Tibial nerve (tissue), 4 donors: ENCODE data around the gene SALL4. TPM values are rescaled to one million over a fixed set of nuclear protein-coding genes. Genes with fewer than 3 reads are reported as not detected.
"Not testable (repeated sequence)": the region's sequence is repeated elsewhere in the genome, so short reads cannot be mapped to it uniquely, and the experiment has no call there.

Source experiments
- DNase-seq, 2 donors: peaks; one replicate each; pipeline ENCODE4 v3.0.0-alpha.2; 2019; ENCODE audit warnings: low spot score in 2 of 2
- H3K27ac ChIP-seq, 4 donors: fragments of 200-600 bp; sonication (generic) in 3 of 4; one replicate each; pipeline ENCODE4 v1.5.1; 2017 to 2019; ENCODE audit warnings: mild to moderate bottlenecking in 1 of 4
- H3K27me3 ChIP-seq, 2 donors: fragments of 200-600 bp; sonication (generic) in 1 of 2; one replicate each; pipeline versions ENCODE4 v1.5.1 to v1.6.0; 2017 to 2019
- H3K36me3 ChIP-seq, 3 donors: fragments of 200-600 bp; sonication (generic); one replicate each; pipeline ENCODE4 v1.5.1; 2018 to 2019
- H3K4me1 ChIP-seq, 4 donors: fragments of 200-600 bp; sonication (generic) in 3 of 4; one replicate each; pipeline ENCODE4 v1.5.1; 2017 to 2019
- H3K4me3 ChIP-seq, 4 donors: fragments of 200-600 bp; sonication (generic) in 3 of 4; one replicate each; pipeline ENCODE4 v1.5.1; 2017 to 2019; ENCODE audit warnings: mild to moderate bottlenecking in 1 of 4, moderate library complexity in 1 of 4
- H3K9me3 ChIP-seq, 4 donors: fragments of 200-600 bp; sonication (generic) in 3 of 4; one replicate each; pipeline ENCODE4 v1.5.1; 2017 to 2019
- CTCF ChIP-seq, 5 experiments: fragments of 200-600 bp in 3 of 5; fragments of 450-650 bp in 2 of 5; sonication (generic) in 3 of 5; IDR thresholded peaks; one replicate each; pipeline ENCODE4 v1.5.1; 2016 to 2019; ENCODE audit warnings: antibody characterized with exemption in 5 of 5, mild to moderate bottlenecking in 3 of 5, moderate library complexity in 2 of 5
- EP300 ChIP-seq, 2 donors: sonication (generic); formaldehyde crosslinking; IDR thresholded peaks; one replicate each; pipeline ENCODE4 v1.6.1; 2017; ENCODE audit warnings: antibody characterized with exemption in 2 of 2, mild to moderate bottlenecking in 1 of 2
- POLR2A ChIP-seq, 2 donors: fragments of 450-650 bp; IDR thresholded peaks; one replicate each; pipeline ENCODE4 v1.6.1; 2017; ENCODE audit warnings: antibody characterized with exemption in 2 of 2, mild to moderate bottlenecking in 2 of 2, moderate library complexity in 2 of 2
- WGBS, 2 donors: methylation state at CpG; one replicate each; pipeline ENCODE4 v1.1.5; 2018; 5-methylcytosine and 5-hydroxymethylcytosine counted together
- total RNA-seq, 4 donors: library from RNA; depleted of rRNA; stranded (reverse); fragments of >200 nt; gene quantifications; one replicate each; pipeline ENCODE4 v1.1.0, GENCODE V29; 2016

SALL4 gene
- total RNA-seq, 4 donors from 2014 or later, result 0.39 to 1.2 (median 0.54) TPM

- DNase-seq, result no peak
- Histone ChIP-seq H3K36me3 (peaks cover 0 to 4% (median 0%) of the 10 kb centered on the region in 3 donors), H3K9me3 (peaks cover 0 to 8% (median 0%) of the 10 kb centered on the region in 4 donors), H3K4me3 (no peak overlapping the region), H3K4me1 (no peaks in the 10 kb centered on the region), H3K27me3 (no peaks in the 10 kb centered on the region), H3K27ac (no peak overlapping the region)
- no peak for TF ChIP-seq CTCF (IDR thresholded peaks at IDR 0.05)
- TF ChIP-seq POLR2A (IDR thresholded peaks at IDR 0.05), result no peak
- no peak for TF ChIP-seq EP300 (IDR thresholded peaks at IDR 0.05)
- WGBS, 2 donors, result 77 to 90% methylated on average over 12 of the region's 12 CpGs
Observed at GRCh38 chr20:51758978-51759544, 43.3 kb downstream of the SALL4 start.

GRCh38 chr20:51757226-51757625 lies 45.1 kb downstream of the SALL4 start:
- H3K9me3 ChIP-seq, result peaks cover 0 to 8% (median 0%) of the 10 kb centered on the region in 4 donors
- no peak overlapping the region for H3K4me3 ChIP-seq
- H3K4me1 ChIP-seq, result peaks cover 0 to 5% (median 2%) of the 10 kb centered on the region in 4 donors
- TF ChIP-seq EP300 (IDR thresholded peaks at IDR 0.05) (no peak), POLR2A (IDR thresholded peaks at IDR 0.05) (no peak), CTCF (IDR thresholded peaks at IDR 0.05) (no peak)
- no peak overlapping the region for H3K27ac ChIP-seq
- no peak for DNase-seq
- peaks cover 0 to 4% (median 0%) of the 10 kb centered on the region in 3 donors for H3K36me3 ChIP-seq
- H3K27me3 ChIP-seq, result no peaks in the 10 kb centered on the region
- WGBS, 2 donors, result 87 to 92% methylated on average over 9 to 10 of the region's 10 CpGs

GRCh38 chr20:51756653-51757052 lies 45.7 kb downstream of the SALL4 start:
- DNase-seq, result no peak
- Histone ChIP-seq H3K9me3 (peaks cover 0 to 5% (median 0%) of the 10 kb centered on the region in 4 donors), H3K27me3 (no peaks in the 10 kb centered on the region), H3K36me3 (peaks cover 0 to 2% (median 0%) of the 10 kb centered on the region in 3 donors), H3K4me1 (peaks cover 0 to 8% (median 2%) of the 10 kb centered on the region in 4 donors), H3K27ac (no peak overlapping the region), H3K4me3 (no peak overlapping the region)
- TF ChIP-seq POLR2A (IDR thresholded peaks at IDR 0.05), result no peak
- TF ChIP-seq EP300 (IDR thresholded peaks at IDR 0.05), result no peak
- no peak for TF ChIP-seq CTCF (IDR thresholded peaks at IDR 0.05)
- WGBS, 2 donors, result 74 to 82% methylated on average over 3 of the region's 3 CpGs

GRCh38 chr20:51753220-51753619 lies 49.1 kb downstream of the SALL4 start:
- 88 to 93% methylated on average over 8 of the region's 8 CpGs for WGBS, 2 donors
- not testable (repeated sequence) for H3K36me3 ChIP-seq, H3K27ac ChIP-seq, DNase-seq, H3K27me3 ChIP-seq, H3K9me3 ChIP-seq, H3K4me3 ChIP-seq
- H3K4me1 ChIP-seq, result peaks cover 0 to 23% (median 2%) of the 10 kb centered on the region in 4 donors

- Histone ChIP-seq H3K4me1 (peaks cover 0 to 23% (median 2%) of the 10 kb centered on the region in 4 donors), H3K9me3 (no peaks in the 10 kb centered on the region), H3K4me3 (no peak overlapping the region), H3K36me3 (no peaks in the 10 kb centered on the region), H3K27me3 (no peaks in the 10 kb centered on the region), H3K27ac (peak overlapping the region in 3 of 4 donors; percentile 40 to 52 (median 52))
- no peak for DNase-seq
- no peak for TF ChIP-seq EP300 (IDR thresholded peaks at IDR 0.05)
- no peak for TF ChIP-seq CTCF (IDR thresholded peaks at IDR 0.05)
- no peak for TF ChIP-seq POLR2A (IDR thresholded peaks at IDR 0.05)
- WGBS, 2 donors, result 46% methylated on average over 9 of the region's 9 CpGs
Observed at GRCh38 chr20:51752343-51752951, 49.9 kb downstream of the SALL4 start.
